Hepatocyte (in vitro differentiated cells): ENCODE data around the gene CAMK2N2. TPM values are rescaled to one million over a fixed set of nuclear protein-coding genes. Genes with fewer than 3 reads are reported as not detected.
A peak's percentile ranks its signal among the peaks of the same experiment; 100 is the strongest.

Source experiments
- DNase-seq: peaks from one replicate; pipeline ENCODE4 v3.0.0-alpha.2; 2016; ENCODE audit warnings: low spot score
- H2AFZ ChIP-seq: fragments of 200-600 bp; sonication (generic); 2 replicates; pipeline ENCODE4 v1.6.0; 2016; ENCODE audit warnings: antibody characterized with exemption, mild to moderate bottlenecking
- H3K27ac ChIP-seq: fragments of 200-600 bp; sonication (generic); 2 replicates; pipeline ENCODE4 v1.5.1; 2016; ENCODE audit warnings: mild to moderate bottlenecking
- H3K27me3 ChIP-seq: fragments of 200-600 bp; sonication (generic); 2 replicates; pipeline ENCODE4 v1.6.1; 2016
- H3K36me3 ChIP-seq: fragments of 200-600 bp; sonication (generic); replicated peaks from 2 replicates; pipeline ENCODE4 v1.5.1; 2016; ENCODE audit warnings: low read depth; ENCODE audit not compliant: insufficient read depth
- H3K4me1 ChIP-seq: fragments of 200-600 bp; sonication (generic); 2 replicates; pipeline ENCODE4 v1.5.1; 2016; ENCODE audit warnings: mild to moderate bottlenecking, moderate library complexity; ENCODE audit not compliant: insufficient read depth
- H3K4me2 ChIP-seq: fragments of 200-600 bp; sonication (generic); 2 replicates; pipeline ENCODE4 v1.6.0; 2016
- H3K4me3 ChIP-seq: fragments of 200-600 bp; sonication (generic); 2 replicates; pipeline ENCODE4 v1.5.1; 2016; ENCODE audit warnings: mild to moderate bottlenecking
- H3K79me2 ChIP-seq: fragments of 200-600 bp; sonication (generic); 2 replicates; pipeline ENCODE4 v1.6.0; 2017; ENCODE audit warnings: mild to moderate bottlenecking
- H3K9me2 ChIP-seq: fragments of 200-600 bp; sonication (generic); replicated peaks from 2 replicates; pipeline ENCODE4 v1.6.0; 2017; ENCODE audit warnings: mild to moderate bottlenecking; ENCODE audit not compliant: insufficient read depth
- H3K9me3 ChIP-seq: fragments of 200-600 bp; sonication (generic); 2 replicates; pipeline ENCODE4 v1.5.1; 2016; ENCODE audit warnings: low read depth, mild to moderate bottlenecking
- H4K20me1 ChIP-seq: fragments of 200-600 bp; sonication (generic); 2 replicates; pipeline ENCODE4 v1.6.0; 2016; ENCODE audit warnings: mild to moderate bottlenecking; ENCODE audit not compliant: insufficient read depth, poor library complexity, severe bottlenecking
- CTCF ChIP-seq: fragments of 200-600 bp; sonication (generic); IDR thresholded peaks from 2 replicates; pipeline ENCODE4 v1.5.1; 2016; ENCODE audit warnings: antibody characterized with exemption, mild to moderate bottlenecking; ENCODE audit not compliant: poor library complexity
- EZH2 ChIP-seq: fragments of 200-600 bp; sonication (generic); IDR thresholded peaks from 2 replicates; pipeline ENCODE4 v1.6.1; 2016; ENCODE audit warnings: antibody characterized with exemption, mild to moderate bottlenecking, borderline replicate concordance
- EZH2phosphoT487 ChIP-seq: fragments of 200-600 bp; sonication (generic); IDR thresholded peaks from one replicate; pipeline ENCODE4 v1.6.1; 2018; ENCODE audit warnings: antibody characterized with exemption, mild to moderate bottlenecking, low read depth, moderate library complexity; ENCODE audit not compliant: unreplicated experiment, severe bottlenecking
- WGBS: methylation state at CpG from one replicate; pipeline ENCODE4 v1.1.6; 2016; ENCODE audit warnings: low lambda C conversion rate; ENCODE audit errors: missing lambda C conversion rate; 5-methylcytosine and 5-hydroxymethylcytosine counted together
- polyA plus RNA-seq: library from polyadenylated mRNA; unstranded; fragments of >200 nt; fragmentation: Nextera tagmentation; extraction: Ambion mirVana; gene quantifications from 2 replicates; pipeline ENCODE4 v1.2.1, GENCODE V29; 2016
- total RNA-seq: library from RNA; depleted of rRNA; stranded (reverse); fragments of >200 nt; gene quantifications from 2 replicates; pipeline ENCODE4 v1.2.3, GENCODE V29; 2014

Gene CAMK2N2
- total and polyA plus RNA-seq, 2 experiments from 2014 or later = 0.11 TPM; not detected in 1

GRCh38 chr3:184306341-184306972 lies 45.1 kb upstream of the CAMK2N2 start:
- Histone ChIP-seq H3K27ac (no peak overlapping the region), H4K20me1 (no peaks in the 10 kb centered on the region), H3K79me2 (peaks cover 11% of the 10 kb centered on the region), H3K36me3 (no peaks in the 10 kb centered on the region), H3K4me3 (no peak overlapping the region), H3K4me1 (no peaks in the 10 kb centered on the region), H3K9me2 (no peaks in the 10 kb centered on the region), H3K27me3 (no peaks in the 10 kb centered on the region), H3K4me2 (no peak overlapping the region), H2AFZ (no peak overlapping the region), H3K9me3 (no peaks in the 10 kb centered on the region)
- TF ChIP-seq EZH2 (no peak), EZH2phosphoT487 (no peak), CTCF (no peak)
- no peak for DNase-seq
- 92% methylated on average over 4 of the region's 4 CpGs for WGBS

- Histone ChIP-seq H3K36me3 (no peaks in the 10 kb centered on the region), H3K9me2 (no peaks in the 10 kb centered on the region), H3K27me3 (no peaks in the 10 kb centered on the region), H3K27ac (no peak overlapping the region), H3K4me3 (no peak overlapping the region), H3K4me1 (peaks cover 4% of the 10 kb centered on the region), H2AFZ (no peak overlapping the region), H3K79me2 (peaks cover 20% of the 10 kb centered on the region), H3K9me3 (no peaks in the 10 kb centered on the region), H3K4me2 (no peak overlapping the region), H4K20me1 (no peaks in the 10 kb centered on the region)
- TF ChIP-seq CTCF (peak; percentile 35), EZH2phosphoT487 (no peak)
- 95% methylated on average over 1 of the region's 1 CpG for WGBS
- no peak for DNase-seq
Observed at GRCh38 chr3:184305577-184305976, 44.2 kb upstream of the CAMK2N2 start.

- no peaks in the 10 kb centered on the region for H3K9me2 ChIP-seq
- H3K9me3 ChIP-seq = no peaks in the 10 kb centered on the region
- peaks cover 33% of the 10 kb centered on the region for H3K79me2 ChIP-seq
- 81% methylated on average over 3 of the region's 3 CpGs for WGBS
- no peak for TF ChIP-seq EZH2
- no peak for TF ChIP-seq EZH2phosphoT487
- TF ChIP-seq CTCF = no peak
- H3K4me1 ChIP-seq = peaks cover 8% of the 10 kb centered on the region
- no peak for DNase-seq
- no peaks in the 10 kb centered on the region for H4K20me1 ChIP-seq
- no peak overlapping the region for H2AFZ ChIP-seq
- H3K27me3 ChIP-seq = no peaks in the 10 kb centered on the region
- H3K27ac ChIP-seq = peak overlapping the region; percentile 36
- peak overlapping the region; percentile 84 for H3K4me3 ChIP-seq
- peak overlapping the region; percentile 85 for H3K4me2 ChIP-seq
- no peaks in the 10 kb centered on the region for H3K36me3 ChIP-seq
Observed at GRCh38 chr3:184300378-184300720, 39.0 kb upstream of the CAMK2N2 start.
